Colonic mucosa (tissue), 4 donors: ENCODE data around the gene CABP4. TPM values are rescaled to one million over a fixed set of nuclear protein-coding genes. Genes with fewer than 3 reads are reported as not detected.

Source experiments
- DNase-seq: peaks from one replicate; pipeline ENCODE4 v3.0.0-alpha.2; 2020
- H3K27ac ChIP-seq: fragments of 200-600 bp; one replicate; pipeline ENCODE4 v1.8.0; 2021
- H3K27me3 ChIP-seq: fragments of 200-600 bp; one replicate; pipeline ENCODE4 v1.8.0; 2021
- H3K36me3 ChIP-seq: fragments of 200-600 bp; one replicate; pipeline ENCODE4 v1.8.0; 2021
- H3K4me1 ChIP-seq: fragments of 200-600 bp; one replicate; pipeline ENCODE4 v1.8.0; 2021; ENCODE audit warnings: mild to moderate bottlenecking
- H3K4me3 ChIP-seq: fragments of 200-600 bp; one replicate; pipeline ENCODE4 v1.8.0; 2021
- H3K9ac ChIP-seq, 2 donors: one replicate each; pipeline ENCODE4 v1.7.0; 2013; ENCODE audit warnings: control low read depth in 2 of 2, low read depth in 2 of 2, low read length in 2 of 2
- H3K9me3 ChIP-seq: fragments of 200-600 bp; one replicate; pipeline ENCODE4 v1.8.0; 2021
- intact Hi-C: fragments of 100-400 bp; cut with DNase I; formaldehyde crosslinking; loops from one replicate; pipeline ENCODE4 v1.14.1; 2022
- total RNA-seq, 2 donors: library from RNA; stranded (reverse); fragmentation: NEBNext Ultra II Directional in 1 of 2; extraction: Animal tissue kit (Norgen Biotek cat#: 25700) in 1 of 2; gene quantifications; one replicate each; pipeline ENCODE4 v1.2.1, GENCODE V29; 2021
- TF ChIP-seq, protein P1 (sequence below): fragments of 200-600 bp; IDR thresholded peaks from one replicate; pipeline ENCODE4 v1.8.0; 2022; ENCODE audit warnings: antibody characterized with exemption, mild to moderate bottlenecking
- donor health status: healthy.
- donor health status: DM: no; HTN: no; CAD: no.
- donor health status: DM: no; HTN: no; CAD: no.

Gene CABP4
- total RNA-seq, 2 donors from 2014 or later = 0.20 to 0.53 TPM

- H3K4me1 ChIP-seq = no peaks in the 10 kb centered on the region
- no peaks in the 10 kb centered on the region for H3K36me3 ChIP-seq
- TF ChIP-seq, protein P1, sequence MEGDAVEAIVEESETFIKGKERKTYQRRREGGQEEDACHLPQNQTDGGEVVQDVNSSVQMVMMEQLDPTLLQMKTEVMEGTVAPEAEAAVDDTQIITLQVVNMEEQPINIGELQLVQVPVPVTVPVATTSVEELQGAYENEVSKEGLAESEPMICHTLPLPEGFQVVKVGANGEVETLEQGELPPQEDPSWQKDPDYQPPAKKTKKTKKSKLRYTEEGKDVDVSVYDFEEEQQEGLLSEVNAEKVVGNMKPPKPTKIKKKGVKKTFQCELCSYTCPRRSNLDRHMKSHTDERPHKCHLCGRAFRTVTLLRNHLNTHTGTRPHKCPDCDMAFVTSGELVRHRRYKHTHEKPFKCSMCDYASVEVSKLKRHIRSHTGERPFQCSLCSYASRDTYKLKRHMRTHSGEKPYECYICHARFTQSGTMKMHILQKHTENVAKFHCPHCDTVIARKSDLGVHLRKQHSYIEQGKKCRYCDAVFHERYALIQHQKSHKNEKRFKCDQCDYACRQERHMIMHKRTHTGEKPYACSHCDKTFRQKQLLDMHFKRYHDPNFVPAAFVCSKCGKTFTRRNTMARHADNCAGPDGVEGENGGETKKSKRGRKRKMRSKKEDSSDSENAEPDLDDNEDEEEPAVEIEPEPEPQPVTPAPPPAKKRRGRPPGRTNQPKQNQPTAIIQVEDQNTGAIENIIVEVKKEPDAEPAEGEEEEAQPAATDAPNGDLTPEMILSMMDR = no peak
- H3K27me3 ChIP-seq = no peaks in the 10 kb centered on the region
- no peaks in the 10 kb centered on the region for H3K9me3 ChIP-seq
- intact Hi-C loops = no loop called here
- no peak for DNase-seq
- H3K4me3 ChIP-seq = no peak overlapping the region
- H3K9ac ChIP-seq = peak overlapping the region; percentile 26 to 63
- H3K27ac ChIP-seq = peak overlapping the region; percentile 27
These were observed 46.5 kb upstream of the CABP4 start for GRCh38 chr11:67408437-67409200.

GRCh38 chr11:67409261-67409666 is 45.9 kb upstream of the CABP4 start:
- Histone ChIP-seq H3K9me3 (no peaks in the 10 kb centered on the region), H3K27ac (peak overlapping the region; percentile 20), H3K27me3 (no peaks in the 10 kb centered on the region), H3K36me3 (no peaks in the 10 kb centered on the region), H3K4me3 (no peak overlapping the region), H3K9ac (peak overlapping the region; percentile 26 to 63), H3K4me1 (no peaks in the 10 kb centered on the region)
- DNase-seq = no peak
- intact Hi-C loops = no loop called here
- TF ChIP-seq, protein P1 = no peak

GRCh38 chr11:67409781-67410368 is 45.3 kb upstream of the CABP4 start:
- H3K4me3 ChIP-seq = no peak overlapping the region

DNA sequence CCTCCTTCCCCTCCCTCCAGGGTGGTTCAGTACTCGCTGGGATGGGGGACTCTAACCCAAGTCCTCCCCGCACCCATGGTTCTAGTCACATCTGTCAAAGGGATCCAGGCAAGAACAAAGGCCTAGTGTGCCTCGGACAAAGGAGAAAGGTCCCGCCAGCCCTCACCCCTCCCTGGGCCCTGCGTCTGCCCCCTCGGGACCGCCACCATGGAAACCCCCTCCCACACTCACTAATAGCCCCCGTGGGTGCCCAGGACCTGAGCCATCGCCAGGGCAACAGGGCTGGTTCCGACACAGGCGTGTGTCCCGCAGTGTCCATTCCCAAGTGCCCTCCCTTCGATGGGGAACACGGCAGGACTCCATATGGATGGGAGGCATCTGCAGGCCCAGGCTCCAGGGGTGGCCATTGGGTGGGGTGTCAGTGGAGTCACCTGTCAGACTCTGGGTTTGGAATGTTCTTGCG is 44.8 kb upstream of the CABP4 start:
- TF ChIP-seq, protein P1 = no peak
- Histone ChIP-seq H3K4me1 (no peaks in the 10 kb centered on the region), H3K9ac (peak overlapping the region in 1 of 2 donors; percentile 63), H3K36me3 (no peaks in the 10 kb centered on the region), H3K4me3 (no peak overlapping the region), H3K27me3 (no peaks in the 10 kb centered on the region), H3K27ac (no peak overlapping the region), H3K9me3 (no peaks in the 10 kb centered on the region)
- intact Hi-C loops = no loop called here
- DNase-seq = no peak

More at GRCh38 chr11:67409781-67410368, 45.3 kb upstream of the CABP4 start:
- H3K9ac ChIP-seq = peak overlapping the region; percentile 26 to 63
- intact Hi-C loops = no loop called here
- no peaks in the 10 kb centered on the region for H3K27me3 ChIP-seq
- no peaks in the 10 kb centered on the region for H3K9me3 ChIP-seq
- H3K36me3 ChIP-seq = no peaks in the 10 kb centered on the region
- TF ChIP-seq, protein P1 = no peak
- no peaks in the 10 kb centered on the region for H3K4me1 ChIP-seq
- H3K27ac ChIP-seq = peak overlapping the region; percentile 20
- DNase-seq = peak; percentile 59

GRCh38 chr11:67410984-67411784 is 44.0 kb upstream of the CABP4 start:
- Histone ChIP-seq H3K9me3 (no peaks in the 10 kb centered on the region), H3K9ac (no peak overlapping the region), H3K4me1 (no peaks in the 10 kb centered on the region), H3K4me3 (no peak overlapping the region), H3K36me3 (no peaks in the 10 kb centered on the region), H3K27me3 (no peaks in the 10 kb centered on the region), H3K27ac (no peak overlapping the region)
- intact Hi-C loops = no loop called here
- TF ChIP-seq, protein P1 = no peak
- DNase-seq = no peak
